HG02885 (cell line): ENCODE data around the gene CD79B.
"Not testable (repeated sequence)": the region's sequence is repeated elsewhere in the genome, so short reads cannot be mapped to it uniquely, and the experiment has no call there.

ENCODE experiments used
- ATAC-seq: cut with Tn5 transposase; IDR thresholded peaks from one replicate; pipeline ENCODE4 v1.9.1; 2021; ENCODE audit warnings: mild to moderate bottlenecking; ENCODE audit not compliant: unreplicated experiment, poor library complexity

Gene CD79B

GRCh38 chr17:63916566-63917185, 15.5 kb downstream of the CD79B start:
- ATAC-seq: no peak

- ATAC-seq: not testable (repeated sequence)
These were observed 16.4 kb downstream of the CD79B start for GRCh38 chr17:63915753-63916152.

DNA sequence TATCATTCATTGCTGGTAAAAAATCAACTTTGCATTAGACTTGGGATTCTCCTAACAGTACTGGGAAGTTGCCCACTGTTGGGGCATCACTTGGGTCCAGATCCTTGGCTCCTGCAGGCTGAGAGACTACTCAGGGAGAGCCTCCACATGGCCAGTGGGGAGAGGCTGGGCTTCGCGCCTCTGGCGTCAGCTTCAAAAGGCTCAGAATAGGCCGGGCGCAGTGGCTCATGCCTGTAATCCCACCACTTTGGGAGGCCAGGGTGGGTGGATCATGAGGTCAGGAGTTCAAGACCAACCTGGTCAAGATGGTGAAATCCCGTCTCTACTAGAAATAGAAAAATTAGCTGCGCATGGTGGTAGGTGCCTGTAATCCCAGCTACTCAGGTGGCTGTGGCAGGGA, 17.7 kb downstream of the CD79B start:
- ATAC-seq: no peak

DNA sequence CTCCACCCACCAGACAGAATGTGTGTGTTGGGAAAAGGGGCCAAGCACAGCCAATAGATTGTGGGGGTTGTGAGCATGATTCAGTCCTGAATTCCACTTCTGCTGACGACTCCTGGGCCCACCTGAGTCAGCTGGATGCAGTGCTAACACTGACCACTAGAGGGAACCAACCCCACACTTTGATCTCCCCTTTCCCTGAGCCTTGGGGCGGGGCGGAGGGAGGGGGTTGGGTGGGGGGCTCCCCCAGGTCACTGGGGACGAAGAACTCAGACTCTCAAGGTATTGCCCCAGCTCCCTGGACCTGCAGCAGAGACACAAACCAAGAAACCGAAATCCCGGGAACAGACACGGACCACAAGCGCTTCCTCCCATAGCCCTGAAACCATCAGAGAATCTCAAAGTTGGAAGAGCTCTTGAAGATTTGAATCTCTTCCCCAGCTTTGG, 20.5 kb downstream of the CD79B start:
- no peak for ATAC-seq

- ATAC-seq: no peak
These were observed 21.0 kb downstream of the CD79B start, which contains the start of gene CSHL1 for GRCh38 chr17:63911041-63911635. Gene CSHL1 (minus strand): TSS chr17:63911258. CDS start chr17:63911196, 62 bp downstream.

- no peak for ATAC-seq
These were observed 22.0 kb downstream of the CD79B start for GRCh38 chr17:63910096-63910495.

GRCh38 chr17:63909586-63909985, 22.5 kb downstream of the CD79B start:
- not testable (repeated sequence) for ATAC-seq

DNA sequence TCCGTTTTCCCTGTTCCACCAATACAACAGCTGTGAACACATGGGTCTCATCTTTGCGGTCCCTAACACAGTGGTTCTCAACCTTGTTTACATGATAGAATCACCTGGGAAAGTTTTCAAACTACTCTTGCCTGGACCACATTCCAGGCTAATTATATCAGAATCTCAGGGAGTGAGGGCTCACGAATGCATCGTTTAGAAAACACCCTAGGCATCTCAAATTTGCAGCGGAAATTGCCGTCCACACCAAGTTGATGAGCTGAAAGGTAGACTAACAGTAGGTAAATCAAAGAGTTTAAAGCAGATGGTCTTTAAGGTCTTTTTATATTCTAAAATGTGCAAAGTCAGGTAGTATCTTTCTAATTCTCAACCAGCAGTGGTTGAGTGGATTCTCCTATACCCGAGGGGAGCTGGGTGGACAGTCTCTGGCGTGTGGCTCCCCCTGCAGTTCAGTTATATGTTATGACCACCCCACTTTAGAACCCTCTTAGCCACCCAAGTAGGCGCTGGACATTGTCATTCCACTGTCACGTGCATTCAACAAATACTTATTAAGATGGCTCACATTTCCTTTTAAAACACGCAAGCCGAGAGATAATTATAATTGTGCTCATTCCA, 24.9 kb downstream of the CD79B start:
- ATAC-seq: not testable (repeated sequence)

DNA sequence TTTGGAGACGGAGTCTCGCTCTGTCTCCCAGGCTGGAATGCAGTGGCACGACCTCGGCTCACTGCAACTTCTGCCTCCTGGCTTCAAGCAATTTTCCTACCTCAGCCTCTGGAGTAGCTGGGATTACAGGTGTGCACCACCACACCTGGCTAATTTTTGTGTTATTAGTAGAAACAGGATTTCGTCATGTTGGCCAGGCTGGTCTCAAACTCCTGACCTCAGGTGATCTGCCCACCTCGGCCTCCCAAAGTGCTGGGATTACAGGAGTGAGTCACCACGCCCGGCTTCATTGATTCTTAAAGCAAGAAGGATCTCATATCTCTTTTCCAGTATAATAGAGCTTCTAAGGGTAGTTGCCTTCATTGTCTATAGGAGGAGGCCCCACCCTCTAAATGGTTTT, 27.3 kb downstream of the CD79B start:
- ATAC-seq: not testable (repeated sequence)

GRCh38 chr17:63903787-63904201, 28.3 kb downstream of the CD79B start:
- not testable (repeated sequence) for ATAC-seq

DNA sequence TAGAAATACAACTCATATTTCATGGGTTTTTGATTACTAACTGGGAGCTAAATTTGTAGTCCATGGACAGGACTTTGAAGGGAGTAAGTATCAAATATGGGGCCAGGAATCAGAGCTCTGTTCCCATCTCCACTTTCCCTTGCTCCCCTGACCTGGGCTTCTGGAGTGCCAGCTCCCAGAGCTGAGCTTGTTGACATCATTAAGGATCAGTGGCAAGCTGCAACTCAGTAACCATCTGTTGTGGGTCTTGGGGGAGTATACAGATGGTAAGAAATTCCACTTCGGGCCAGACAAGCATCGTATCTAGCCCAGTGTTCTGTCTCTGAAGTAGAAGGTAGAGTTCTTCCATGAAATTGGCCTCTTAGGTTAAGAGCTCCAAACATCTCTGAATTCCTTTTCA, 30.2 kb downstream of the CD79B start:
- ATAC-seq: not testable (repeated sequence)

DNA sequence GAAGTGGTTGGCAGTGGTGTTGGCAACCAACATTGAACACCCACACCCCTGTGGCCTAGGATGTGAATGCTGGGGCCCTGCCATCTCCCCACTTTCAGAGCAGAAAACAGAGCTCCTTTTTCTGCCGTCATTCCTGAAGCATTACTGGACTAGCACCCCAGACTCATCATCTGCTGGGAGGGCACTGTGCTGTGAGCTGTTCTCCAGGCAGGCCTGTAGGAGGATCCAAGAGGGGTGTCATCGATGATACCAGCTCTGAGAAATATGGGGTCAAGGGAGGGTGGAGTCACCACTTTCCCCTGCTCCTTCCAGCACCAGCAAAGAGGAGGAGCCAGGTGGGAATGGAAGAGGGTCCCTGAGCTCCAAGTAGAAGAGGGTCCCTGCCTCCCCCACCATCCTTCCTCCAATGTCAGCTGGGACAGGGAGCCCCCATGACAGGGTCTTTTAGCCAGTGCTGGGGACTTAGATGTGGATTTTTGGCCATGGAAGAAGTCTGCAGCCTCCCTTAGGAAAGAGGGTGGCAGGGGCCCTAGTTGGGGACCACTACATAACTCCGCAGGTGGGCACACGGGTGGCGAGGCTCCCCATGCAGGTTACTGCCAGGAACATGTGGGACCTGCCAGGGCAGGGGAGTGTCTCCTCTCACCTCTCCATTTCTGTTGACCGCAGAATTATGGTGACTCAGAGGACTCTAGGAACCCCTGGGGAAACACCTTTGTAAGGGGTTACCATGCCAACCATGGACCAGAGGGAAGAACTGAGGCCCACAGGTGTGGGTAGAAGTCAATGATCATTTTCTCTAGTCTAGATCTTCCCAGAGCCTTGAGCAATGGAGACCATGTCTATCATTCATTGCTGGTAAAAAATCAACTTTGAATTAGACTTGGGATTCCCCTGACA, 33.0 kb downstream of the CD79B start:
- not testable (repeated sequence) for ATAC-seq

DNA sequence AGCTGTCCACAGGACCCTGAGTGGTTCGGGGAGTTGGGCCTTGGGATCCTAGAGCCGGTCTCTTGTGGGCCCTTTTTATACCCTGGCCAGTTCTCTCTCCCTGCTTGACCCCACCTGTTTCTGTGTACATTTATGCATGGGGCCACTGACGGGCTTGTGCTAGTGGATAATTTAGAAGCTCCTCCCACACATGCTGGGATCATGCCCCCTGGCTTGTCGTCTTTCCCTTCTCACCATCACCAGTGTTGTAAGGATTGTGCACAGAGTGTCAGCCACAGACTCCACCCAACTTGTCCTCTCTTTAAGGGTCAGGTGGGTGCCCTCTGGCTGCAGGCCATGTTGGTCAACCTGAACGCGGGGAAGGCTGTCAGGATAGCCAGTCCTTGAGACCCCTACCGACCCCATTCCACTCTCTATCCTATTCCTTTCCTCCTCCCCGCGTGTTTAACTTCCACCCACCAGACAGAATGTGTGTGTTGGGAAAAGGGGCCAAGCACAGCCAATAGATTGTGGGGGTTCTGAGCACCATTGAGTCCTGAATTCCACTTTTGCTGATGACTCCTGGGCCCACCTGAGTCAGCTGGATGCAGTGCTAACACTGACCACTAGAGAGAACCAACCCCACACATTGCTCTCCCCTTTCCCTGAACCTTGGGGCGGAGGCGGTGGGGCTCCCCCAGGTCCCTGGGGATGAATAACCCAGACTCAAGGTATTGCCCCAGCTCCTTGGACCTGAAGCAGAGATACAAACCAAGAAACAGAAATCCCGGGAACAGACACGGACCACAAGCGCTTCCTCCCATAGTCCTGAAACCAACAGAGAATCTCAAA, 35.4 kb downstream of the CD79B start, which contains the start of gene CSH1:
TSS of gene CSH1 (minus strand) at position 51 of the 831 bp plus-strand sequence. CDS start 63 bp downstream, outside the sequence.
- ATAC-seq: not testable (repeated sequence)

- ATAC-seq: not testable (repeated sequence)
These were observed 37.3 kb downstream of the CD79B start for GRCh38 chr17:63894821-63895220.

GRCh38 chr17:63894021-63894420, 38.1 kb downstream of the CD79B start:
- ATAC-seq: not testable (repeated sequence)

GRCh38 chr17:63892316-63893037, 39.7 kb downstream of the CD79B start:
- ATAC-seq: not testable (repeated sequence)

DNA sequence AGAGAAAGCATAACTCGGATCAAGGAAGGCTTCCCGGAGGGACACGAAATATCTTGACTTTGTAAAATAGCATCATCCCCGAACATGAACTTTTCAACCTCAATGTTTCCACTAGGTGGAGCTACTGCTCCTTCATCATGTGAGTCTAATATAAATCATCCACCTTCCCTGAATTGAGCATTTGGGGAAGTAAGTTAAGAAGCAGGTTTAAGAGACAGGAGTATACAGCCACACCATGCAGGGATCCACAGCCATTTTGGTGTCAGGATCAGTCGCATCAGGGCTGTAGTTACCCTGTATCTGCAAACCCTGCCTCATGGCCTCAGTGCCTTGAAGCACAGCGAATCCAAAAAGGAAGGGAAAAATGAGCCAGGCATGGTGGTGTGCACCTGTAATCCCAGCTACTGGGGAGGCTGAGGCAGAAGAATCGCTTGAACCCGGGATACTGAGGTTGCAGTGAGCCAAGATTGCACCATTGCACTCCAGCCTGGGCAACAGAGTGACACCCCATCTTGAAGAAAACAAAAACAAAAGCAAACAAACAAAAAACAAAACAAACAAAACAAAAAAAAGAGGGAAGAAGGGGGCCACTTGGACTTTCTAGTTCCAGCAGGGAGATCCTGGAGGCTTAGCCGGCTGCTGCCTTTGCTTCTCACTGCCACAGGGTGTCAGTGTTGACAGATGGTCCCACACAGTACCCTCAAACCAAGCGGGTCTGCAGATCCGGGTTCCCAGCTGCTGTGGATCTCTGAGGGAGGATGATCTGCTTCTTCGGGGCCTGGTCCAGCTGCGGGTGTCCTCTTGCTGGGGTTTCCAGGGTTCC, 42.9 kb downstream of the CD79B start:
- ATAC-seq: not testable (repeated sequence)

DNA sequence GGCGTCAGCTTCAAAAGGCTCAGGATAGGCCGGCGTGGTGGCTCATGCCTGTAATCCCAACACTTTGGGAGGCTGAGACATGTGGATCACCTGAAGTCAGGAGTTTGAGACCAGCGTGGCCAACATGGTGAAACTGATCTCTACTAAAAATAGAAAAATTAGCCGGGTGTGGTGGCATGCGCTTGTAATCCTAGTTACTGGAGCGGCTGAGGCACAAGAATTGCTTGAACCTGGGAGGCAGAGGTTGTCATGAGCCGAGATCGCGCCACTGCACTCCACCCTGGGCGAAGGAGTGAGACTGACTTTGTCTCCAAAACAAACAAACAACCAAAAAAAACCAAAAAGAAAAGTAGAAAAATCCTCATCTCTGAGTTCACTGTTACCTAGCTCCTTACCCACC, 47.0 kb downstream of the CD79B start:
- not testable (repeated sequence) for ATAC-seq
